NCI-H1930 (cell line): Measurements from ENCODE around the gene ZNF679.
"Not testable (repeated sequence)": the region's sequence is repeated elsewhere in the genome, so short reads cannot be mapped to it uniquely, and the experiment has no call there.

Experiments
- DNase-seq, 2 experiments: peaks; one replicate each; lab custom pipeline; 2025; lab: John Stamatoyannopoulos, UW

The ZNF679 gene

DNA sequence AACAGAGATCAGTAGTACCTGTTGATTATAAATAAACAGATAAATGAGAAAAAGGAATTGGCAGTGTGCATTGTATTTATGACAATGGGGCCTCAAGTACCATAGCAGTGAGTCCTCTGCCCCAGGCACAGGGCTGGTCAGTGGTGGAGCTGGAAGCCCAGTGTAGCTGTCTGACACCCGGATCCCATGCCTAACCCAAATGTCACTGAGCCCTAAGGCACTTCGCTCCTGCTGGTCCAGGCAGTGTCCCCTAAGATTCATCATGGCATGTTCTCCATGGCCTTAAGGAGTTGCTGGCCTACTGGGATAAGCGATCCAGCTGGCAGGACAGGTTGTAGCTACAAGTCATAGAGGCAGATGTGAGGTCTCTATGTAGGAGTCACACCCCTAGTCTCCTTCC is 82.2 kb downstream of the ZNF679 start:
- DNase-seq, result no peak

DNA sequence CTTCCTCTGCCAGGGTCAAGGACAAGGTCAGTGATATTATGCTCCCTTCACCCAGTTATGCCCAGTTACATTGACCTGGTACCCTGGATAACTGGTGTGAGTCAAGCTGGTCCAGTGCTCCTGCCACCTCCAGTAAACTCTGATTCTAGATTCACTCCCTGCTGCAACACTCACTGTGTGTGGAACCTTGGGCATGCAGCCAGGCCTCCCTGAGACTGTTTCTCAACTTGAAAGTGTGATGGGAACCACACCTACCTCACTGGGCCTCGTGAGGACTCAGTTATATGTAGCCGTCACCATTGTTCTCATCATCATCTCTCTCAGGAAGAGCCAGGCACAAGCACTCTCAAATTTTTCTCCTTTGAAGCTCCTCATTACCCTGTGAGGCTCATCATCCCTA is 84.6 kb downstream of the ZNF679 start:
- no peak for DNase-seq

GRCh38 chr7:64313740-64314491 is 85.6 kb downstream of the ZNF679 start, which contains the start of gene ZNF736:
TSS of gene ZNF736 (plus strand) at chr7:64313961. CDS start at chr7:64314151, 190 bp downstream.
- DNase-seq, result peak; percentile 80 to 85

DNA sequence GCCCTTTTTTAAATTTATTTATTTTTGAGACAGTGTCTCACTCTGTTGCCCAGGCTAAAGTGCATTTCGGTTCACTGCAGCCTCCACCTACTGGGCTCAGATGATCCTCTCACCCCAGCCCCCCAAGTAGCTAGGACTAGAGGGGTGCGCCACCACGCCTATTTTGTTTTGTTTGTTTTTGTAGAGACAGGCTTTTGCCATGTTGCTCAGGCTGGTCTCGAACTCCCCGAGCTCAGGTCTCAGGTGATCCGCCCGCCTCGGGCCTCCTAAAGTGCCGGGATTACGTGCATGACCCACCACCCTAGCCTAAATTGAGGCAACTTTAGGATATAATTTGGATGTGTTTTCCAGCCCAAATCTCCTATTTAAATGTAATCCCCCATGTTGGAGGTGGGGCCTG is 86.3 kb downstream of the ZNF679 start:
- DNase-seq, result no peak

DNA sequence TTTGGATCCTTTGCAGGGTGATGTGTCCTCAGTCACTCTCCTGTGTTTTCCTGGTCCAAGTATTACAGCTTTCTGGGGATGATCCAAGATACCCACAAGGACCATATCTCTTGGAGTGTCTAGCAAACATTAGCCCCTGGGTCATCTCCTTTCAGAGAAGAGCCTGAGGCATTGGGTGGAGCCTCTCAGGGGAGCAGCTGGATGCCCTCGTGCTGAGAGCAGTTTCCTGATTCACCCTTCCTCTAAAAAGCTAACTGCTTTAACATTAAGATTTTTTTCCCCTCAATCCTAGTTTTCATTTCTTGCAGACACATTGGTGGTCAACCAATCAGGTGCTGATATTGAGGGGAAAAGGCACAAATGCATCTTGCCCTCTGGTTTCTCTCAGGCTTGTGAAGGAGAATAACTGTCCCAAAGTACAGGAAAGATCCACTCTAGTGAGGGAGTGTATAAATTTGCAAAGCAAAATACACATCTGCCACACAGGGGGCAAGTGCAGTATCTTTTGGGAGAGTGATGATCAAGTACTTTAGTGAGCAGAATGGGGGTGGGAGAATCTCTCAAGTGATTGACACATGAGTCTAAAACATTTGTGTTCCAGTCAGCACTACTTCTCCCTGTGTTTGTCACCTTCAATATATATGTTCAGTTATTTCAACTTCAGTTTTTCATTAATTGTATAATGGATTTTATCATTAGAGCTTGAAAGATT is 87.9 kb downstream of the ZNF679 start:
- not testable (repeated sequence) for DNase-seq
